Right lobe of liver (tissue), 4 donors: ENCODE data around the gene HK1.

ENCODE experiments used
- CTCF ChIP-seq, 4 donors: fragments of 200-600 bp in 3 of 4; fragments of 450-650 bp in 1 of 4; IDR thresholded peaks; one replicate each; pipeline versions ENCODE4 v1.5.1 to v1.8.0; 2016 to 2022; ENCODE audit warnings: antibody characterized with exemption in 4 of 4, mild to moderate bottlenecking in 2 of 4
- POLR2A ChIP-seq: fragments of 450-650 bp; IDR thresholded peaks from one replicate; pipeline ENCODE4 v1.6.1; 2017; ENCODE audit warnings: antibody characterized with exemption, mild to moderate bottlenecking
- donor health status: DM: no; HTN: no; CAD: no.
- donor health status: DM: no; HTN: no; CAD: no.
- donor health status: DM: no; HTN: yes; CAD: no.

- TF ChIP-seq CTCF (IDR thresholded peaks at IDR 0.05) (no peak), POLR2A (no peak)
Measured at GRCh38 chr10:69404786-69405185, 126.5 kb downstream of the HK1 start.
